Stimulated activated CD8-positive, alpha-beta memory T cell treated with anti-CD3 and anti-CD28 coated beads, Interleukin-12 subunit alpha, Interleukin-12 subunit beta, amount 100 ng/mL, for 1 hour (primary cell): ENCODE data around the gene ARHGEF1.
"Not testable (repeated sequence)": the region's sequence is repeated elsewhere in the genome, so short reads cannot be mapped to it uniquely, and the experiment has no call there.

Experiments
- DNase-seq: peaks from one replicate; pipeline ENCODE4 v3.0.0-alpha.2; 2020; ENCODE audit warnings: low read depth

The ARHGEF1 gene

GRCh38 chr19:41863209-41863931, 19.6 kb upstream of the ARHGEF1 start:
- no peak for DNase-seq

DNA sequence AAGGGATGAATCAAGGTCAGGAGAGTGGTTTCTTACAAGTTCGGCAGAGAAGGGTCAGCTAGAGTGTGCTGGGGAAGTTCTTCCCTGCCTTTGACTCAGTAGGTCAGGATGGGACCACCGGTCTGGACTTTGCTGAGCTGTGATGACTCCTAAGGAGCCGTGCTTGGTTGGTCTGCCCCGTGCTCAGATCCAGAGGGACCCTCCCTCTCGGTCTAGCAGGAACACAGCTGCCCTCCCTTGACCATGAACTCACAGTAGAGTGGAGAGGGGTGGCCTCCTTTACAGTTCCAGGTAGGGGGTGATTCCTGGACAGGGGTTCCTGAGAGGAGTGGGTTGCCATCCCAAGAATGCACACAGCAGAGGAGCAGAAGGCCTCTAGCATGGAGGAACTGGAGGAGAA, 18.6 kb upstream of the ARHGEF1 start:
- no peak for DNase-seq

GRCh38 chr19:41866284-41866683, 16.7 kb upstream of the ARHGEF1 start:
- no peak for DNase-seq

DNA sequence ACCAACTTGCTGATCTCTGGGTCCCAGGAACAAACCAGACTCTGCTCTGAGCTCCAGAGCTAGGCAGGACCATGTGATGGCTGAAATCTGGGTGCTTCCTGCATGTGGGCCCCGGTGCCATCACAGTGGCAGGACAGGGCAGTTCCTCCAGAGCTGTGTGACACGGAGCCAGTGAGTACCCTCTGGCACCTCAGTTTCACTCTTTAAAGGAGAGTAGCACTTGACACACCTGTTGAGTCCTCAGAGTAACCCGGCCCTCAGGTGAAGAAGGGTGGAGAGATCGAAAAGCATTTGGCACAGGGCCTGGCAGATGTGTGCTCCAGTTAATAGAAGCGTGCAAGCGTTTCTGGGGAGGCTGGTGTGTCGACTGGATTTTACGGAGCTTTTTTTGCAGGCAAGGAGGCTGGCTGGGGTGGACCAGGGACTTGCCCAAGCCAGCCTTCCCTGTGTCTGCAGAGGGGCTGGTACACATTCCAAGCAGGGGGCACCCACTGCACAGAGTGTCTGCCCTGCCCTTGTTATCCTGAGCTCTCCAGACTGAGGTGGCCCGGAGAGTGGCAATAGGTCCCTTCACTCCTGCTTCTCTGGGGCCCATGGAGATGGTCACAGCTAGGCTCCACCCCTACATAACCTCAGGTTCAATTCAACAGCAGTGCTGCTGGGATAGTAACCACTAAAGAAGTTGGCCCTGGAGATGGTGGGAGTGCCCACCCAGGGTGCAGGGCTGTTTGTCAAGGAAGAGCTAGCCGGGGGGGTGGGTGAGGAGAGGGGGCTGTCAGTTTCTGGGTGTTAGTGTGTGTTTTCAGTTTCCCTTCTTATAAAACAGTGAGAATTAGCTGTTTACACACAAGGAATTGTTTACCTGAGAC, 14.6 kb upstream of the ARHGEF1 start:
- no peak for DNase-seq

- DNase-seq = no peak
Observed at GRCh38 chr19:41868989-41869300, 14.0 kb upstream of the ARHGEF1 start.

GRCh38 chr19:41869374-41869955, 13.5 kb upstream of the ARHGEF1 start:
- no peak for DNase-seq

DNA sequence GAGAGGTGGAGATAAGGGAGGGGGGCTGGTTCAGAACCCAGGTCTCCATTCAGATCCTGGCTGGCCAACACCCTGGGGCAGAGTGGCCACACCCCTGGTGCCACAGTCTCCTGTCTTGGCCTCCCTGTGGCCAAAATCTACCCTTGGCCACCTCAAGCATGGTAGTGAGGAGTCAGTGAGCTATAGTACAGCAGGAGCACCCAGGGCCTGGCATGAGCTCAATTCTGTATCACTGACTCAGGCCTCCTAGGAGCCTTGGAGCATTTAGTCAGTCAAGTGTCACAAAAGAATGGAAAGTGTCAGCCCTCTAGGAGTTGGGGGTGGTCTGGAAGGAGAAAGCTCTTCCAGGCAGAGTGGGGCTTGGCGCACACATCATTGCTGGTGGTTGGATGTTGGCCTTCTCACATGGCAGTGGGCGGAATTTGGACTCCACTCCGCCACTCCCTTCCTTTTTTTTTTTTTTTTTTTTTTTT, 12.5 kb upstream of the ARHGEF1 start:
- no peak for DNase-seq

- peak; percentile 32 for DNase-seq
Observed at GRCh38 chr19:41871573-41872383, 11.2 kb upstream of the ARHGEF1 start.

DNA sequence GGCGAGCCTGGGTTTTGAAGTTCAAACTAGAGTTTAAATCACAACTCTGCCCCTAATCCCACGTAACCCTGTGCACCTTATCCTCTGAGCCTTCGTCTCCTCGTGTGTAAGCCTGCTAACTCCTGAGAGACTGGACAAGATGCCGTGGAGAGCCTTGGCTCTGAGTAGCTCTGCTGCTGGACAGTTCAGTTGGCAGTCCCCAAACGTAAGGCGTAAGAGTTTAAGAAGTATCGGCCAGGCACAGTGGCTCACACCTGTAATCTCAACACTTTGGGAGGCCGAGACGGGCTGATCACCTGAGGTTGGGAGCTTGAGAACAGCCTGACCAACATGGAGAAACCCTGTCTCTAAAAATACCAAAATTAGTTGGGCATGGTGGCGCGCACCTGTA, 10.6 kb upstream of the ARHGEF1 start:
- no peak for DNase-seq

GRCh38 chr19:41872775-41873647, 10.0 kb upstream of the ARHGEF1 start:
- peak; percentile 52 for DNase-seq

DNA sequence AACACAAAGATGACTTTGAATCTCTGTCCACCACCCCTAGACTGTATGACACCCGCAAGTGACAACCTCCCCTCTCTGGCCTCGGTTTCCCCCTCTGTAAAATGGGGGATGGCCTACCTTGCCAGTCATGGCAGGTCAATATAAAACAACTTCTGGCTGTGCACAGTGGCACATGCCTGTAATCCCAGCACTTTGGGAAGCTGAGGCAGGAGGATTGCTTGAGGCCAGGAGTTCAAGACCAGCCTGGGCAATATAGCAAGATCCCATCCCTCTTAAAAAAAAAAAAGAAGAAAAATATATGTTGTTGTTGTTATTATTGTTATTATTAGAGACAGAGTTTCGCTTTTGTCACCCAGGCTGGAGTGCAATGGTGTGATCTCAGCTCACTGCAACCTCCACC, 7.0 kb upstream of the ARHGEF1 start:
- DNase-seq = not testable (repeated sequence)

DNA sequence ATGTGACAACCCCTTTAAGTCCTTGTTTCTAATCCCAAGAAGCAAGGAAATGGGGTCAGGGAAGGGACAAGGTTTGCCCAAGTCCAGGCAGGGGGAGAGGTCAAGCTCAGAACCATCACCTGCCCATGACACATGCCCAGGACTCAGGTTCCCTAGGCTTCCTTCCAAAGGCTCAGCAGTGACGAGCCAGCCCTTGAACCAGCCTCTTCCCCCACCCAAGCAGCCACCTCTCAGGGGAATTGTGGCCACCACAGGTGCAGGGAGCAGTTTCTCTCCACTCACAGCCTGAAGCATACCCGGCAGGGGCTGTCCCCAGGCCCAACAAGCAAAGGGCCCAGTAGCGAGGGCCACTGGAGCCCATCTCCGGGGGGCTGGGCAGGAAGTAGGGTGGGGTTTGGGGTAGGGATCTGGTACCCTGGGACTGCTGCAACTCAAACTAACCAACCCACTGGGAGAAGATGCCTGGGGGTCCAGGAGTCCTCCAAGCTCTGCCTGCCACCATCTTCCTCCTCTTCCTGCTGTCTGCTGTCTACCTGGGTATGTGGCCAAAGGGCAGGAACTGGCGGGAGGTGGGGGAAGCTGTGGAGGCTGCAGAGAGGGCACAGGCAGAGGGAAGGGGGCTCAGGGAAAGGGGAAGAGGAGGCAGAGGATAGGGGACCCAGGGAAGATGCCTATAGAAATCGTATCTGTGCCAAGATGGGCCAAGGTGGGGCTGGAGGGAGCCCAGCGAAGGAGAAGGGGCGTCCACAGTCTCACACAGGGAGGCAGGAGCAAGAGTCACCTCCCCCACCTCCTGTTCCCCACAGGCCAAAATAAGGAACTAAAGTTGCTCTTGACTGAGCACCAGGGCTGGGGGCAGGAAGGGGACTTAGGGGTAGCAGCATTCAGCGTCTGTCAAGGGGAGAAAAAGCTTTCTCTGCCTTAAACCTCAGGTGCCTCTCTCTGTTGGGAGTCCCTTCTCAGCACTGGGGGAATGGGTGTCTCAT, 5.8 kb upstream of the ARHGEF1 start, which contains the start of gene CD79A:
Gene CD79A (plus strand): TSS at position 433 of the 986 bp plus-strand sequence. CDS start 26 bp downstream, at position 459.
- DNase-seq = no peak

DNA sequence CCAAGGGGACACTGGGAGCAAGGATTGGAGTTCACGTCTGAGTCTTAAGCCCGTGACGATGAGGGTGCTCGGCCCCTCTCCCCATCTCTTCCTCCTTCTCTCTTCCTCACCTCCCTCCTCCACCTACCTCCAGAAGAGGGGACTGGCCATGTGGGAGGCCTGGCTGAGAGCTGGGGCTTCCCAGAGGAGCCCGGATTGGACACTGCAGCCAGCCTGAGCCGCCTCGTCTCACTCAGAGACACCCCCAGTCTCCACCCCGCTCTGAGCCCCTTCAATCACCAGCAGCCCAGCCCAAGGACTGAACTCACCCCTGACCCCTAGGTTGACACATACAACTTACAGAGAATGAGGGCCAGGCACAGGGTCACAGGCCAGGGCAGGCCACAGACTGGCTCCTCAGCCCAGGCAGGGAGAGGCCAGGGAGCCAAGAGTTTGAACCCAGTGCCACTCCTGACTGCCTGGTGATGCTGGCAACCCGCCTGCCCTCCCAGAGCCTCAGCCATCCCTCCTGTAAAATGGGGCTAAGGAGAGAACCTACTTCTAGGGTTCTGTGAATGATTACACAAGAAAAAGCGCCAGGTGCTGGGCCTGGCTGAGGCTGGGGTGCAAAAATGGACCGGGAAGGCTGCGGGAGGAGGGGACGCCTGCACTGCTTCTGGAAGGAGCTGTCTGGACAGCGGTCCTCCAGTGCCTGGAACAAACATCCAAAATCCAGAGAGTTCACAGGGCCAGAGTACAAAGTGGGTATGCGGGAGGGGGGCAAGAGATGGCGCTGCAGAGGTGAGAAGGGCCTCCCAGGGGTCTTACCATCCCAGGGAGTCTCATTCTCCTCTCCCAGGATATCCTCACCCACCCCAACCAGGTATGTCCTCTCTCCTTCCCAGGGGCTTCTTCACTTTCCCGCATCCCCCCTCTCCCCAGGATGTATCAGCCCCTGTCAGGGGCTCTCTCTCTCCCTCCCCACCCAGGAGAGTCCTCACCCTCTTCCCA, 4.8 kb upstream of the ARHGEF1 start:
- DNase-seq = no peak

GRCh38 chr19:41879080-41879479, 3.9 kb upstream of the ARHGEF1 start:
- DNase-seq = no peak

- no peak for DNase-seq
Observed at GRCh38 chr19:41879670-41880328, 3.2 kb upstream of the ARHGEF1 start.

- no peak for DNase-seq
Observed at GRCh38 chr19:41880329-41880708, 2.7 kb upstream of the ARHGEF1 start.

- no peak for DNase-seq
Observed at GRCh38 chr19:41883463-41883820, 458 bp downstream of the ARHGEF1 start.
